Activated T-cell treated with anti-CD3 and anti-CD28 coated beads, Interleukin-2, amount 50 U/mL, for 24 hours (primary cell): ENCODE results near the gene FRMD4B.
"Not testable (repeated sequence)": the region's sequence is repeated elsewhere in the genome, so short reads cannot be mapped to it uniquely, and the experiment has no call there.

Experiments used
- DNase-seq: peaks from one replicate; pipeline ENCODE4 v3.0.0-alpha.2; 2020
- H3K27ac Mint-ChIP-seq: 2 replicates; pipeline ENCODE4 v1.8.0; 2020; ENCODE audit warnings: mild to moderate bottlenecking, mixed read lengths
- H3K27me3 Mint-ChIP-seq: 2 replicates; pipeline ENCODE4 v1.8.0; 2020; ENCODE audit warnings: mixed read lengths
- H3K36me3 Mint-ChIP-seq: 2 replicates; pipeline ENCODE4 v1.8.0; 2020; ENCODE audit warnings: low read depth, mixed read lengths
- H3K4me1 Mint-ChIP-seq: 2 replicates; pipeline ENCODE4 v1.8.0; 2020; ENCODE audit warnings: low read depth, mixed read lengths
- H3K4me3 Mint-ChIP-seq: 2 replicates; pipeline ENCODE4 v1.8.0; 2020; ENCODE audit warnings: mild to moderate bottlenecking, moderate library complexity, mixed read lengths
- H3K9me3 Mint-ChIP-seq: 2 replicates; pipeline ENCODE4 v1.8.0; 2020; ENCODE audit warnings: mixed read lengths

FRMD4B gene

GRCh38 chr3:69328103-69328962, 57.6 kb downstream of the FRMD4B start:
- Mint-ChIP-seq H3K27me3 (no peaks in the 10 kb centered on the region), H3K36me3 (no peaks in the 10 kb centered on the region), H3K4me3 (no peak overlapping the region), H3K9me3 (peaks cover 3% of the 10 kb centered on the region), H3K27ac (peak overlapping the region; percentile 90), H3K4me1 (peaks cover 45% of the 10 kb centered on the region)
- DNase-seq = no peak

GRCh38 chr3:69326855-69327300, 59.0 kb downstream of the FRMD4B start:
- peaks cover 3% of the 10 kb centered on the region for H3K9me3 Mint-ChIP-seq
- H3K27ac Mint-ChIP-seq = peak overlapping the region; percentile 90
- H3K4me1 Mint-ChIP-seq = peaks cover 45% of the 10 kb centered on the region
- peak overlapping the region; percentile 62 for H3K4me3 Mint-ChIP-seq
- DNase-seq = peak; percentile 55
- no peaks in the 10 kb centered on the region for H3K27me3 Mint-ChIP-seq
- H3K36me3 Mint-ChIP-seq = no peaks in the 10 kb centered on the region

- peaks cover 47% of the 10 kb centered on the region for H3K4me1 Mint-ChIP-seq
- H3K4me3 Mint-ChIP-seq = no peak overlapping the region
- H3K27me3 Mint-ChIP-seq = no peaks in the 10 kb centered on the region
- DNase-seq = no peak
- H3K36me3 Mint-ChIP-seq = no peaks in the 10 kb centered on the region
- H3K9me3 Mint-ChIP-seq = peaks cover 3% of the 10 kb centered on the region
- H3K27ac Mint-ChIP-seq = no peak overlapping the region
Measured at GRCh38 chr3:69325151-69325550, 60.7 kb downstream of the FRMD4B start.

DNA sequence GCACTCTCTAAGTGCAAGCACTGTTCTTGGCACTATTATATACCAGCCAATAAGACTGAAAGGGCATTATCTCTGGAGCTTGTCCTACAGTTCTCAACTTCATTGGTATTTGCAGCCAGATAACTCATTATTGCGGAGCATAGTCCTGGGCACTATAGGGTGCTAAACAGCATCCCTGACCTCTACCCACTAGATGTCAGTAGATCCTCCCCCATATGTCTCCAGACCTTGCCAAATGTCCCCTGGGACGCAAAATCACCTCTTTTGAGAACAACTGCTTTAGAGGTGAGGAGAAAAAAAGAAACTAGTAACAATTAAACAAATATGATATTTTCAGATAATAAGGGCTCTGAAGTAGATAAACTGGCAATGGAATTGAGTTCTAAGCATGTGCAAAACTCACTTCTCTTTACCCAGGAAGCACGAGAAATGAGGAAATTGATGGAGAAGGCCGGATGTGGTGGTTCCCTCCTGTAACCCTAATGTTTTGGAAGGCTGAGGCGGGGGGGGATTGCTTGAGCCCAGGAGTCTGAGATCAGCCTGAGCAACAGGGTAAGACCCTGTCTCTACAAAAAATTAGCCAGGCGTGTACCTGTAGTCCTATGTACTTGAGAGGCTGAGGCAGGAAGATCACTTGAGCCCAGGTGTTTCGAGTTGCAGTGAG, 61.4 kb downstream of the FRMD4B start:
- no peak for DNase-seq

GRCh38 chr3:69323941-69324340, 61.9 kb downstream of the FRMD4B start:
- peaks cover 50% of the 10 kb centered on the region for H3K4me1 Mint-ChIP-seq
- peaks cover 3% of the 10 kb centered on the region for H3K9me3 Mint-ChIP-seq
- no peak overlapping the region for H3K4me3 Mint-ChIP-seq
- no peak overlapping the region for H3K27ac Mint-ChIP-seq
- H3K36me3 Mint-ChIP-seq = no peaks in the 10 kb centered on the region
- no peaks in the 10 kb centered on the region for H3K27me3 Mint-ChIP-seq
- DNase-seq = no peak

More for the DNA sequence above, 61.4 kb downstream of the FRMD4B start:
- no peaks in the 10 kb centered on the region for H3K36me3 Mint-ChIP-seq
- H3K27me3 Mint-ChIP-seq = no peaks in the 10 kb centered on the region
- H3K27ac Mint-ChIP-seq = no peak overlapping the region
- peaks cover 3% of the 10 kb centered on the region for H3K9me3 Mint-ChIP-seq
- H3K4me3 Mint-ChIP-seq = no peak overlapping the region
- H3K4me1 Mint-ChIP-seq = peaks cover 50% of the 10 kb centered on the region

DNA sequence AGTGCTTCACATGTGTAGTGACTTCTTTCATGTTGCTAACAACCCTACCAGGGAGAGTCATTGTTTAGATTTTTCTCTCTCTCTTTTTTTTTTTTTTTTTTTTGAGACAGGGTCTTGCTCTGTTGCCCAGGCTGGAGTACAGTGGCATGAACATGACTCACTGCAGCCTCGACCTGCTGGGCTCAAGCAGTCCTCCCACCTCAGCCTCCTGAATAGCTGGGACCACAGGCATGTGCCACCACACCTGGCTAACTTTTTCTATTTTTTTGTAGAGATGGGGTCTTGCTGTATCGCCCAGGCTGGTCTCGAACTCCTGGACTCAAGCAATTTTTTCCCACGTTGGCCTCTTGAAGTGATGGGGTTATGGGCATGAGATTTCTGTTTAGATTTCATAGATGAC, 63.4 kb downstream of the FRMD4B start:
- H3K27ac Mint-ChIP-seq, DNase-seq, H3K36me3 Mint-ChIP-seq, H3K9me3 Mint-ChIP-seq, H3K27me3 Mint-ChIP-seq, H3K4me3 Mint-ChIP-seq: not testable (repeated sequence)
- peaks cover 36% of the 10 kb centered on the region for H3K4me1 Mint-ChIP-seq

DNA sequence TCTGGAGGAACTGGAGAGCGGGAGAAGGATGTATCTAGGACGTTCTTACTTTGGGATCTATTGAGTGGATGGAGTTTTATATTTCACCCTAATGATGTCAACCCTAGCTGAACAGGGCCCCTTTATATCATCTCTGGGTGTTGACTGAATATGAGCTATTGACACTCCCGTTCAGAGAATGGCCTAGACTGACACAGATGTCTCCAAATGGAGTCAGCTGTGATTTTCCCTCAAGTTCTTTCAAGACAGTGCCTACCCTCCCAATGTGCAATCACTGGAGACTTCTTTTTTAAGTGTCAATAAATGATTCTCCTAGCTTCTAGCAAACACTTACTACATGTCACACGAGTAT, 63.8 kb downstream of the FRMD4B start:
- Mint-ChIP-seq H3K27ac (no peak overlapping the region), H3K9me3 (no peaks in the 10 kb centered on the region), H3K36me3 (no peaks in the 10 kb centered on the region), H3K4me1 (peaks cover 32% of the 10 kb centered on the region), H3K27me3 (no peaks in the 10 kb centered on the region), H3K4me3 (no peak overlapping the region)
- no peak for DNase-seq

GRCh38 chr3:69321301-69322157, 64.4 kb downstream of the FRMD4B start:
- Mint-ChIP-seq H3K4me3 (no peak overlapping the region), H3K4me1 (peaks cover 26% of the 10 kb centered on the region), H3K36me3 (no peaks in the 10 kb centered on the region), H3K27me3 (no peaks in the 10 kb centered on the region), H3K27ac (no peak overlapping the region), H3K9me3 (no peaks in the 10 kb centered on the region)
- no peak for DNase-seq

DNA sequence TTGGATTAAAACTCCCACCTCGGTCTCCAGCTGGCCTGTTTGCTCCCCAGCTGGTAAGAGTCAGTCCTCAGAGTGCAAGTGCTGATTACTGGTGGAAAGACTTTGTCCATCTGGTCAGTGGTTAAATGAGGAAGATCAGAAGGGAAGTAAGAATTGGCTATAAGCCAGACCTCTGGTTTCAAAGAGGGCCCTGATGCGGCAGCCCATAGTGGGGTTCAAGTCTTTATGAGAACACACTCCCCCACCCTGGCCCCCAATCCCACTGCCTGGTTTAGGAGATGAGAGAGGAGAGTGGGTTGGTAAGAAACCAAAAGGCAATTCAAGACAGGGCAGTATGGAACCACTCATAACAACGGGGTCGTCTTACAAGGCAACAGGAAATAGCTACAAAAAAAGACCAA, 65.0 kb downstream of the FRMD4B start:
- Mint-ChIP-seq H3K27me3 (no peaks in the 10 kb centered on the region), H3K27ac (no peak overlapping the region), H3K9me3 (no peaks in the 10 kb centered on the region), H3K4me3 (no peak overlapping the region), H3K36me3 (no peaks in the 10 kb centered on the region), H3K4me1 (peaks cover 20% of the 10 kb centered on the region)
- no peak for DNase-seq

DNA sequence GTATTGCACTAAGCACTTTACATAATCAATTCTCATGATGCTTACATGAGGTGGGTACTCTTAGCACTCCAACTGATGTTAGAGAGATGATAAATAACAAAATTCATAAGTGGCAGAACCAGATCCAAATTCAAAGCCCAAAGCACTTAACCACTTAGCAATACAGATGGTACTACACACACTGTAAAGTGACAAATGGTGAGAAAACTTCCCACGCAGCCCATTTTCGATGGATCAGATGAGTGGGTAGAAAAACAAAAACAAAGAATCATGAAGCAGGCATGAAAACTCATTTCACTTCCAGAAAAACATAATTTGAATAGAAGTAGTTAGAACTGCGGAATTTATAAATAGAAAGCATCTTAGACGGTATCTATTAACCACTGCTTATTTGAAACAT, 66.2 kb downstream of the FRMD4B start:
- DNase-seq = no peak
- no peaks in the 10 kb centered on the region for H3K36me3 Mint-ChIP-seq
- no peaks in the 10 kb centered on the region for H3K9me3 Mint-ChIP-seq
- peaks cover 8% of the 10 kb centered on the region for H3K4me1 Mint-ChIP-seq
- H3K4me3 Mint-ChIP-seq = no peak overlapping the region
- no peak overlapping the region for H3K27ac Mint-ChIP-seq
- H3K27me3 Mint-ChIP-seq = no peaks in the 10 kb centered on the region

GRCh38 chr3:69318410-69318809, 67.5 kb downstream of the FRMD4B start:
- no peak for DNase-seq
- Mint-ChIP-seq H3K4me1 (peaks cover 5% of the 10 kb centered on the region), H3K36me3 (no peaks in the 10 kb centered on the region), H3K9me3 (no peaks in the 10 kb centered on the region), H3K4me3 (no peak overlapping the region), H3K27ac (no peak overlapping the region), H3K27me3 (no peaks in the 10 kb centered on the region)

- DNase-seq = no peak
- Mint-ChIP-seq H3K9me3 (no peaks in the 10 kb centered on the region), H3K36me3 (no peaks in the 10 kb centered on the region), H3K4me1 (no peaks in the 10 kb centered on the region), H3K27ac (no peak overlapping the region), H3K4me3 (no peak overlapping the region), H3K27me3 (no peaks in the 10 kb centered on the region)
Measured at GRCh38 chr3:69313251-69313650, 72.6 kb downstream of the FRMD4B start.

GRCh38 chr3:69309814-69310213, 76.1 kb downstream of the FRMD4B start:
- Mint-ChIP-seq H3K4me1 (peaks cover 19% of the 10 kb centered on the region), H3K27me3 (no peaks in the 10 kb centered on the region), H3K9me3 (no peaks in the 10 kb centered on the region), H3K36me3 (no peaks in the 10 kb centered on the region), H3K4me3 (no peak overlapping the region), H3K27ac (no peak overlapping the region)
- DNase-seq = no peak

- Mint-ChIP-seq H3K4me3 (no peak overlapping the region), H3K27ac (no peak overlapping the region)
Measured at GRCh38 chr3:69306239-69307185, 79.4 kb downstream of the FRMD4B start.

More at GRCh38 chr3:69306239-69307185, 79.4 kb downstream of the FRMD4B start:
- H3K4me1 Mint-ChIP-seq = peaks cover 25% of the 10 kb centered on the region
- peak; percentile 67 for DNase-seq
- H3K36me3 Mint-ChIP-seq = no peaks in the 10 kb centered on the region
- no peaks in the 10 kb centered on the region for H3K27me3 Mint-ChIP-seq
- H3K9me3 Mint-ChIP-seq = no peaks in the 10 kb centered on the region
